Thyroid gland (tissue), 4 donors: ENCODE measurements around the gene BICDL2. TPM values are rescaled to one million over a fixed set of nuclear protein-coding genes. Genes with fewer than 3 reads are reported as not detected.
"Not testable (repeated sequence)": the region's sequence is repeated elsewhere in the genome, so short reads cannot be mapped to it uniquely, and the experiment has no call there.

Source experiments
- DNase-seq, 2 donors: peaks; one replicate each; pipeline ENCODE4 v3.0.0-alpha.2; 2019
- H3K27ac ChIP-seq, 3 donors: fragments of 200-600 bp; sonication (generic); 1 replicate in 2 of 3; 2 replicates in 1 of 3; pipeline ENCODE4 v1.5.1; 2016 to 2019; ENCODE audit warnings: mild to moderate bottlenecking in 1 of 3, moderate library complexity in 1 of 3
- H3K27me3 ChIP-seq: fragments of 200-600 bp; sonication (generic); one replicate; pipeline ENCODE4 v1.5.1; 2019
- H3K36me3 ChIP-seq, 2 donors: fragments of 200-600 bp; sonication (generic); one replicate each; pipeline ENCODE4 v1.5.1; 2016 to 2019
- H3K4me1 ChIP-seq, 2 donors: fragments of 200-600 bp; sonication (generic); one replicate each; pipeline ENCODE4 v1.5.1; 2017 to 2019
- H3K4me3 ChIP-seq, 3 donors: fragments of 200-600 bp; sonication (generic); replicated peaks in 1 of 3; 1 replicate in 2 of 3; 2 replicates in 1 of 3; pipeline ENCODE4 v1.5.1; 2016; ENCODE audit warnings: mild to moderate bottlenecking in 1 of 3
- H3K9me3 ChIP-seq: fragments of 200-600 bp; sonication (generic); one replicate; pipeline ENCODE4 v1.5.1; 2017
- CTCF ChIP-seq, 6 experiments: fragments of 200-600 bp in 3 of 6; fragments of 450-650 bp in 3 of 6; sonication (generic) in 3 of 6; IDR thresholded peaks; one replicate each; pipeline ENCODE4 v1.5.1; 2016 to 2019; ENCODE audit warnings: antibody characterized with exemption in 6 of 6, mild to moderate bottlenecking in 2 of 6, inconsistent platforms in 1 of 6, moderate library complexity in 1 of 6
- POLR2A ChIP-seq, 2 donors: fragments of 450-650 bp; IDR thresholded peaks; one replicate each; pipeline ENCODE4 v1.6.1; 2017; ENCODE audit warnings: antibody characterized with exemption in 2 of 2, mild to moderate bottlenecking in 2 of 2, moderate library complexity in 1 of 2
- WGBS, 2 donors: methylation state at CpG; one replicate each; pipeline ENCODE4 v1.1.5; 2017; 5-methylcytosine and 5-hydroxymethylcytosine counted together
- intact Hi-C: fragments of 100-400 bp; cut with DNase I; formaldehyde crosslinking; loops from one replicate; pipeline ENCODE4 v1.15.1; 2023
- total RNA-seq, 4 donors: library from RNA; depleted of rRNA; stranded (reverse); fragments of >200 nt; gene quantifications; one replicate each; pipeline ENCODE4 v1.2.3, GENCODE V29; 2016

BICDL2 gene
- 10 to 100 TPM in 3 of 4 donors, 1 to 10 TPM in 1; 7.3 to 17.8 (median 14.6) TPM for total RNA-seq

- 21 to 22% methylated on average over 10 to 11 of the region's 44 CpGs for WGBS, 2 donors
- peak within 1 kb of the TSS in 2 of 3 donors; percentile 32 to 56 for H3K4me3 ChIP-seq
- no peaks in the 10 kb centered on the region for H3K27me3 ChIP-seq
These were observed at the start of gene BICDL2 for GRCh38 chr16:3036726-3037315. BICDL2 (minus strand) TSS chr16:3036944; CDS start chr16:3035496, 1,448 bp downstream.

GRCh38 chr16:3085868-3086595 lies 49.3 kb upstream of the BICDL2 start:
- peaks cover 7 to 17% of the 10 kb centered on the region in 2 donors for H3K4me1 ChIP-seq
- peak overlapping the region in 1 of 3 donors; percentile 44 for H3K27ac ChIP-seq
- intact Hi-C loops: no loop called here
- H3K27me3 ChIP-seq: no peaks in the 10 kb centered on the region
- H3K9me3 ChIP-seq: no peaks in the 10 kb centered on the region
- WGBS, 2 donors: 80 to 82% methylated on average over 17 of the region's 17 CpGs
- no peak overlapping the region for H3K4me3 ChIP-seq
- TF ChIP-seq CTCF (IDR thresholded peaks at IDR 0.05): no peak
- no peak for TF ChIP-seq POLR2A (IDR thresholded peaks at IDR 0.05)
- no peak for DNase-seq
- H3K36me3 ChIP-seq: no peaks in the 10 kb centered on the region

More at GRCh38 chr16:3036726-3037315, at the start of gene BICDL2:
- Histone ChIP-seq H3K27ac (no peak within 1 kb of the TSS), H3K9me3 (no peaks in the 10 kb centered on the region), H3K4me1 (peaks cover 3 to 14% of the 10 kb centered on the region in 2 donors), H3K36me3 (no peaks in the 10 kb centered on the region)
- intact Hi-C loops: no loop called here
- no peak for TF ChIP-seq CTCF (IDR thresholded peaks at IDR 0.05)
- no peak for TF ChIP-seq POLR2A (IDR thresholded peaks at IDR 0.05)
- DNase-seq: peak; percentile 50 to 57

- H3K27me3 ChIP-seq: no peaks in the 10 kb centered on the region
- WGBS, 2 donors: 88 to 92% methylated on average over 7 of the region's 7 CpGs
- H3K27ac ChIP-seq: no peak overlapping the region
- peaks cover 7 to 17% of the 10 kb centered on the region in 2 donors for H3K4me1 ChIP-seq
- H3K36me3 ChIP-seq: no peaks in the 10 kb centered on the region
- no peak for DNase-seq
- intact Hi-C loops: no loop called here
- H3K4me3 ChIP-seq: no peak overlapping the region
- no peak for TF ChIP-seq POLR2A (IDR thresholded peaks at IDR 0.05)
- TF ChIP-seq CTCF (IDR thresholded peaks at IDR 0.05): no peak
- H3K9me3 ChIP-seq: no peaks in the 10 kb centered on the region
These were observed 48.4 kb upstream of the BICDL2 start for GRCh38 chr16:3084969-3085670.

GRCh38 chr16:3084491-3084890 lies 47.7 kb upstream of the BICDL2 start:
- Histone ChIP-seq H3K36me3 (no peaks in the 10 kb centered on the region), H3K4me1 (peaks cover 7 to 17% of the 10 kb centered on the region in 2 donors), H3K27ac (no peak overlapping the region), H3K9me3 (no peaks in the 10 kb centered on the region), H3K27me3 (no peaks in the 10 kb centered on the region), H3K4me3 (no peak overlapping the region)
- intact Hi-C loops: no loop called here
- no peak for TF ChIP-seq POLR2A (IDR thresholded peaks at IDR 0.05)
- TF ChIP-seq CTCF (IDR thresholded peaks at IDR 0.05): no peak
- WGBS, 2 donors: 84 to 89% methylated on average over 1 of the region's 1 CpG
- no peak for DNase-seq

- intact Hi-C loops, H3K9me3 ChIP-seq: not testable (repeated sequence)
These were observed 46.7 kb upstream of the BICDL2 start for GRCh38 chr16:3083408-3083807.

GRCh38 chr16:3081957-3082356 lies 45.2 kb upstream of the BICDL2 start:
- DNase-seq, intact Hi-C loops, H3K4me1 ChIP-seq, H3K9me3 ChIP-seq, H3K4me3 ChIP-seq, H3K36me3 ChIP-seq, H3K27ac ChIP-seq, H3K27me3 ChIP-seq: not testable (repeated sequence)
- 94 to 96% methylated on average over 11 to 13 of the region's 13 CpGs for WGBS, 2 donors

More at GRCh38 chr16:3083408-3083807, 46.7 kb upstream of the BICDL2 start:
- H3K27me3 ChIP-seq, H3K36me3 ChIP-seq, DNase-seq, H3K4me3 ChIP-seq, H3K27ac ChIP-seq: not testable (repeated sequence)
- WGBS, 2 donors: 92 to 97% methylated on average over 3 to 8 of the region's 8 CpGs
- peaks cover 5 to 10% of the 10 kb centered on the region in 2 donors for H3K4me1 ChIP-seq
